NAMALWA (cell line): Measurements from ENCODE around the gene AGPS.
"Not testable (repeated sequence)": the region's sequence is repeated elsewhere in the genome, so short reads cannot be mapped to it uniquely, and the experiment has no call there.

Experiments
- DNase-seq: peaks from one replicate; pipeline ENCODE4 v3.0.0-alpha.2; 2015; ENCODE audit warnings: low spot score

AGPS gene

DNA sequence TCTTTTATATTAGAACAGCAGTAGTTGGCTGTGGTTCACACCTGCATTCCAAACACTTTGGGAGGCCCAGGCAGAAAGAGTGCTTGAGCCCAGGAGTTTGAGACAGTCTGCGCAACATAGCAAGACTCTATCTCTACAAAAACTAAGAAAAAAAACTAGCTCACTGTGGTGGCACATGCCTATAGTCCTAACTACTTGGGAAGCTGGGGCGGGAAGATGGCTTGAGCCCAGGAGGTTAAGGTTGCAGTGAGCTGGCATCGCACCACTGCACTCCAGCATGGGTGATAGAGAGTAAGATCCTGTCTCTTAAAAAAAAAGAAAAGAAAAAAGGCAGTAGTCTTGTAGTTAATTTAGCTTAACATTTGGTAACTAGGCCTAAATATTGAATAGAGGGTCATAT, 136.6 kb downstream of the AGPS start:
- DNase-seq = no peak

DNA sequence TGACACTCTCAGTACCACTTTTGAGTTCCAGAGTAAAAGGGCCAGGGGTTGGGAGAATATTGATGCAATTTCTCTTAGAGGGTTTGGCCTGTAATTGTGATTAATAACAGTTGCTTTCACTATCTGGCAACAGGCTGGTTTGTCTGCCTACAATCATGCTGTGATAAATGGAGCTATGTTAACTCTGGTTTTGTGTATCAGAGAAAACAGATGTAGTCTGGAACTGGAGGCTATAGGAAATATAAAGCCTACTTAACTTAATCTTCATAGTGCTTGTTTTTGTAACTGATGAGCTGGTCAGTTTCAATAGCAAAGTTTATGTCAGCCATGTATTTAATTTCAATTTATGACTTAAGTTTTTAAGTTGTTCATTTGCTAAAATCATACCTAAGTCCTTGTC, 138.0 kb downstream of the AGPS start:
- no peak for DNase-seq

DNA sequence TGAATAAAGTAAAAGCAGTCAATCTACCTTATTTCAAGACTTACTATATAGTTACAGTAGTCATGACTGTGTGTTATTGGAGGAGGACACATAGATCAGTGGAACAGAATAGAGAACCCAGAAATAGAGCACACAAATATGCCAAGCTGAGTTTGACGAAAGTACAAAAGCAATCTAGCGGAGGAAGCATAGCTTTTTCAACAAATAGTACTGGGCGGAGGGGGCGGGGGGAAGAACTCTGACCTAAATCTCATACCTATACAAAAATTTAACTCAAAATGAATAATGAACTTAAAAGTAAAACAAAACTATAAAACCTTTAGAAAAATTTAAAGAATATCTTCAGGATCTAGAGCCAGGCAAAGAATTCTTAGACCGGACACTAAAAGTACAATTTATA, 139.1 kb downstream of the AGPS start:
- no peak for DNase-seq

DNA sequence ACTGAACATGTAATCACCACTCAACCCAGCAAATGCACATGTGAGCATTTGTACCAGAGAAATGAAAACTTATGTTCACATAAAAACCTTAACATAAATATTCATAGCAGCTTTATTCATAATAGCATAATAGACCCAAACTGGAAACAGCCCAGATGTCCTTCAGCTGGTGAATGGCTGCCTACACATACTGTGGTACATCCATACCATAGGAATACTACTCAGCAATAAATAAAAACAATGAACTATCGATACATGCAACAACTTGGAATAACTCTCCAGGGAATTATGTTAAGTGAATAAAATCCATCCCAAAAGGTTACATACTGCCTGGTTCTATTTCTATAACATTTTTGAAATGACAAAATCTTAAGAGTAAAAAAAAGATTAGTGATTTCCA, 140.0 kb downstream of the AGPS start:
- no peak for DNase-seq

DNA sequence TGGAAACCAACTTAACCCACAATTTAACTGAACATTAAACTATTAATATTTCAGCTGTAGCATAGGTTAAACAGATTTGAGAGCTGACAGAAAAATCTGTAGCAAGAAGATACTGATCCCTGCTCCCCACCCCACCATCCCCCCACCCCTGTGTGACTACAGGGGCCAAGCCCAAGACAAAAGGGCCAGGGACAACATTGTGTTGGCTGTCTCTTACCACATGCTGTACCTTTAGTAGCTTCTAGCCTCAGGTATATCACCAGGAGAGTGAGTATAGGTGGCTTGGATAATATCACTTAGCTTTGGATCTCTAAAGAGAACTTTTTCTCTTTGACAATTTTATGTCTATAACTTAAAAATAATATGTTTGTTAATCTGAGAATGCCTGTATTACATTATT, 140.7 kb downstream of the AGPS start:
- DNase-seq = no peak

DNA sequence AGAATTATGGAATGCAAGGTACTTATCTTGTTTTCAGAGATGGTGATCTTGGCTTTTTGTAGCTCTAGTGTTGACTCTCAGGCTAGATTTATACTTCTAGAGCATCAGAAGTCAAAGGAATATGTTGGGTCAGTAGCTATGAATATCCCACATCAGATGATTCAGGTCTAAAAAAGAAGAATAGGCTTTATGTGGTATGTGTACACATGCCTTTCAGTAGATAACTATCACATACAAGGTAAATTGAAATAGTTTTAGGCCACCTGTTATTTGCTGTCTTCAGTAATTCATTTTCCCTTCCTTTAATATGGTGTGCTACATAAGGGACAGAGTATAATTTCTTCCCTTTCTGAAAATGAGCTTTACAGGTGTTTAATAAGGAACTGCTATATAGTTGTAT, 142.4 kb downstream of the AGPS start:
- DNase-seq = no peak

DNA sequence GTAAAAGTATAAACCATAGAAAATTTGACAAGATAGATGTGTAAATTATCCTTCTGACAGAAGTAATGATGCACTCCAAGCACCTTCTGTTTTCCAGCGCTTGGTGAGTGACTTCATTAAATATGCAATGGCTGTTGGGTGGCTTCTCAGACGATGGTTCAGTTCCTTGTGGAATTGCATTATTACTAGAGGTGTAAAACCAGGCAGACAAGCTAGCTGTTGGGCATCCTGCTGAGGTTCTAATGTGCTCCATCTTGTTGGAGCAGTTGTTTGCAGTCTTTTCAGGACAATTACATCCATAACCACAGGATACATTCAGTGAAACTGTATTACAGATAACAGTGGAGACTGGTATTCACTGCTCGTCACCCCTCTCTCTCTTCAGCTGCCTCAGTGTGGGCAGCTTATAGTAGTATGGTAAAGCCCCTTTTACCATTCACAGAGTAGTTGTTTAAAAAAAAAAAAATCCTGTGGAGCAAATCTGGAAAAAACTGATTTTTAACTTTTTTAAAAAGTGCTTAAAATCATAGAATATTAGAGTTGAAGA, 143.5 kb downstream of the AGPS start:
- DNase-seq = no peak

DNA sequence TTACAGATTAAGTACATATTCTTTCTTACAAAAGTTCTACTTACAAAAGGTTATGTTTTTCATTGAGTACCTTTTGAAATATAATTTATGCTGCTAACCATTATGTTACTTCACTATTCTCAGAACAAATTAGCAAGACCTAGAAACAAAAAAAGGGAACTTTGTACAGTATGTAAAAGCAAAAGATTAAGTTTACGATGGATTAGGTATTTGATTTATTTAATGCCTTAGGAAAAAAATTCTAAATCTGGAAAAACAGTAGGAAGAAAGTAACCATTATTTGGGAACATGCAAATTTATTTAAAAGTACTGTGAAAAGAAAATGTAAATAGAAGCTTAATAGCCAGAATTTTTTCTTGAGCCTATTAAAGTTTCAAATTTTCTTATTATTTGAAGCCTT, 144.6 kb downstream of the AGPS start:
- no peak for DNase-seq

DNA sequence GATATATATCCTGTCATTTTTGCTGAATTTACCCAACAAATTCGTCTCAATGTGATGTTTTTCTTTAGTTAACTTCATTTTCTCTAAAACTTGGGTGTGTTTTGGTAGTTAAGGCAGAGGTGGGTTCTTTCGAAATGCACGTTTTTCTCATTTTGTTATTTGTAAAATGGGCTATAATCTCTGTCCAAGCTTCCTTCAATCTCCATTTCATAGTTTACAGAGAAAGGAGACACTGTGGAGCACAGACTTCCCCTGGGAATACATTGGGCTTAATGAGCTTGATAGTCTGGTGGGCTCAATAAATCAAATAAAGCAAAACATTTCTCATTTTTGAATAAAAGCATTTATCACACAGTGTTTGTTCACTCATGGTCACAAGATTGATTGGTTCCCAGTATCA, 145.1 kb downstream of the AGPS start:
- no peak for DNase-seq

DNA sequence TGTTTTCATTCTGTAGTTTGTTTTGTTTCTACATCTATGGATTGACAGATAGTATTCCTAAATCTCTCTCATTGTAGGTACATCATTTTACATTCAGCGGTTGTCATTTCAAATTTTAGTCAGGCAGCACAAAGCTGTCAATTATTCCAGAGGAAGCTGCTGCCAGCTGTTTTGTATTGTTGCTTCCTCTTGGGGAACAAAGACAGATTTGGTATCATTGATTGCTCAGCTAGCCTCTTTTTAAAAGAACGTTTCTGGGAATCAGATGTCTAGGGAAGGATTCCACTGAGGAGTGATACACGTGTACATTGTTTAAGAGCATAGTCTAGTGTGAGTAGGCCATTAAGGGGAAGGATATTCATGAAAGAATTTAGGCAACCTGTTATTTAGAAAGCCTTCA, 145.8 kb downstream of the AGPS start:
- no peak for DNase-seq

DNA sequence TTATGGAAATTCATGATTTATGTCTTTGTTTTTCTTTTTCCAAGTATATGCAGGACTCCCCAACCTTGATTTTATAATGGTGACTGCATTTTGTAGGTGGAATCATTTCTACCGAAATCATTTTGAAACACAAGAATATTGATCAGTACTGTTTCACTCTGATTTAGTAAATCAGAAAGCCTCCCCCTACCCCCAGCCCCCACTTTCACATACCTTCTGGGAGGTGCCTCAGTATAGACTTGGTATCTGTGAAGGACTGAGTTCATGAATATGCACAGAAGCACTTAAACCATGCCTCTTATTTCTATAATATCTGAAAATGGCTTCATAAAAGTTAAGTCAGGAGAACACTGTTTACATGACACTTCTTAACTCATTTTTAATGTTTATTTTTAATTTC, 147.7 kb downstream of the AGPS start:
- no peak for DNase-seq

DNA sequence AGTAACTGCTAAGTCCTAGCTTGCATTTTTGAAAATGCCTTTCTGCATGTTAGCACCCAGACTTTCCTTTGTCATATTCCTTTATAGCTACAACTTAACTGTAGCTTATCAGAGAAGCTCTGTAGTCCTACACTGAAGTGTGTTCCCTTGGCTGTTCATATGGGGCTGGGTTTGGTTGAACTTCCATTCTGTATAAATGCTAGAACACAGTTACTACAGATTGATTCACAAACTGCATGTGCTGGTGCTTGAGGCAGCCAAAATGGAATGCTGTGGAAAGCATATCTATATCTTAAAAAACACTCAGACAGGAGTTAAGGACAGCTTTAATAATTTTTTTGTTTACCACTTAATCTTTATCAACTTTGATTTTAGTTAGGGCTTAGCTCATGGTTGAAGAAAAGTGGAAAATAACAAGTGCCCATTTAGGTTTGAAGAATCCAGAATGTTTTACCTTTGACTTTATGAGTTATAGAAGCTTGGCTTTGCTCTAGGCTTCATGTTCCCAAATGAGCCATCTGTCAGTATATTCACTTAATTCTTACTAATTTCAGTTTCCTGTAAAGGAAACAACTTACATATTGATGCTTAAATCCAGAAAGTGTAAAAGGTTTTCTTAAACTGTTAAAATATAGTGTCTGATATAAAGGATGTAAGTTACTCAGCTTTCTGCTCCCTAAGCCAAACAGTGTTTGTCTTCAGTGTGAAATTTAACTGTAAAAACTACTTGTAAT, 148.9 kb downstream of the AGPS start:
- DNase-seq = no peak

DNA sequence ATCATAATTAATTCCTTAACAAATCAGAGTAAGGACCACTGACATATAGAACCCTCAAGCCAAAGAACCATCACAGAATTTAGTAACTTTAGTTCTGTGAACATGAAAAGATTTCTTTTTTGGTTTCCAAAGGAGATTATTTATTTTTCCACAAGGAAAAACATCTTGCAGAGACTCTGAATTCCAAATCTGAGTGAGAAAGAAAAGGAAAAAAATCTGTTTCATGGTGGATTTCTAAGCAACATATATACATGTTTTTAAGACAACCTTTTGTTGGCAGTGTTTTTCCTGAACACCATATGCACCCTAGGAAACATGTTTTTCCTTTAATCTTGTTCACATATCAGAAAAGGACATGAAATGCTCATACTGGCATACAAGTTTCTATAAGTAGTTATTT, 149.8 kb downstream of the AGPS start:
- no peak for DNase-seq

DNA sequence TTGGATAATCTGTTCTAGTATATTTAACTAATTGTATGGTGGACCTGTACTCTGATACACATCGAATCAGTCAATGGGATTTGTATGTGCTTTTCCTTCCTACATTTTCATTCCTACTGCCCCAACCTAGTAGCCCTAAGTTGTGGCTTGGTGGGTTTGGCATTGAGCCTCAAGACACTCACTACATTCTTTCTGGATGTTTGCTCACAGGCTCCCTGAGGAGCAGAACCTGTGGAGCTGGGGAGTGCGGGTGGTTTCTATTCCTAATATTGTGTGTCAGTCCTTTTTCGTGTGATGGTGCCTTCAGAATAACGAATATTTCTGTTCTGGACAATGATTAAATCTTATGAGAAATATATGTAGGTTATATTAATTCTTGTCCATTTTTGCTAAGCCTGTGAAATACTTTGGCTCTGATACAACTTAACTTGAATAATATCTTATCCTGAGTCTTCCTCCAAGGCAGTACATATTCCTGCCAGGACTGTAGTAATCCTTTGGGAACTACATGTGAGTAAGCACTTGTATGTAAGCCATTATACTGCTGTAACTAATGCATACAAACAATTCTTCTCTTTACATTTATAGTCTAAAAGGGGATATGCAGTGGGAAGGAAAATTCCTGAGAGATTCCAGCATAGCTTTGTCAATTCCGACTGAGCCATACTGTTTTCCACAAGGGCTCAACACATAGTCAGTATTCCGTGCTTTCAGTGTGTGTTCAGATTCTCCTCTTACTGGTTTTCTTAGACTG, 150.6 kb downstream of the AGPS start:
- DNase-seq = no peak

DNA sequence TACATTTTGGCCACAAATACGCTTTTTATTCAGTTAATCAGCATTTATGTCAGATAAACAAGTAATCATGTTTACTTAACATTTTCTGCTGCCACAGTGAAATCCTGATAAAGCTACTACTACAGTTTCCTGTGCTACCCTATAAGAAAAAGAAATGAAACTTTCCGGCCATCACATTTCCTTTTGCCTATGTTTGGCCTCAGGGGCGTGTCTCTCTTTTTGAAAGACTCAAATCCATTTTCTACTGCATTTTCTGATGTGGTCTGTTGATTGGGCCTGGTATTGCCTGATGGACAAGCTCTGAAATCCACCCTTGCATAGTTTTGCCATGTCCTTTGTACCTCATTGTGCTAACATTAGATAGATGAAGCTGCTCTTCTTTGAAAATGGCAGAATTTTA, 152.6 kb downstream of the AGPS start:
- no peak for DNase-seq

DNA sequence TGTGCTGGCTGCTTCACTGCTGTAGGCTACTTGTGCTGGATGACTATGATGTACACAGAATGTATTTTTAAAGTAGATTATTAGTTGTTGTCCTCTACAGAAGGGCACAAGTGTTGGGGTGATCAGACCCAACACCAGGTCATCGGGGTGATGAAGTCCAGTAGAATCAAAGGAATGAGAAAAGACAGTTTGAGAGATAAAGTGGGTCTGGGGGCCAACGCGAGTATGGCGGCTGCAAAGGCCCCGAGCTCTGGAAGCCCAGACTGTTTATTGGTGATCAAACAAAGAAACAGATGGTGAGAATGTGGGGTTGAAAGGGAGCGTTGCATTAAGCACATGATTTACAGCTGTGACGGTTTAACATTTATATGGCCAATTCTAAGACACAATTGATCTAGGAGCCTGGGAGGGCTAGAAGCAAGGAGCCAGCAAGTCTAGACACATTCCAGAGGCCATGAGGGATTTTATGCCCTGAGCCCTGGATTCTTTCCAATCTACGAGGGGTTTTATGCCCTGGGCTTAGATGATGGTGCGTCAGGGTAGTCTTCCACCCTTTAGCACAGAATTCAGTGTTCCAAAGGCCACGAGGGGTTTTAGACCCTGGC, 153.5 kb downstream of the AGPS start:
- DNase-seq = no peak

DNA sequence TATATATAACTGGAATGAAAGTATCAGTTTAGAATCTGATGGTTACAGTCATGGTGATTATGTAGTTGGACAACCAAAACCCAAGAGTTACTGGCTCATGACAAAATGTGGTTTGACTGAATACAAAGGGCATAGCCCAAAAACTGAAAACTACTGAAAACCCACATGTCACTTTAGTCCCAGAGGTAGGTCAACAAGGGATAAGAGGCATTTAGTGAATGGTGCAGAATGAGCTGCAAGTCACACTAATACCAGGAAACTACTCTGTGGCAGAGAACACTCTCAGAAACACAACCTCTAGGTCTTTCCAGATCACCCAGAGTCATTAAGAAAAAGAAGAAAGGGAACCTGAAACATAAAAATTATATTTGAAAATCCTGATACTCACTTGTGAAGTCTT, 154.5 kb downstream of the AGPS start:
- DNase-seq = no peak

DNA sequence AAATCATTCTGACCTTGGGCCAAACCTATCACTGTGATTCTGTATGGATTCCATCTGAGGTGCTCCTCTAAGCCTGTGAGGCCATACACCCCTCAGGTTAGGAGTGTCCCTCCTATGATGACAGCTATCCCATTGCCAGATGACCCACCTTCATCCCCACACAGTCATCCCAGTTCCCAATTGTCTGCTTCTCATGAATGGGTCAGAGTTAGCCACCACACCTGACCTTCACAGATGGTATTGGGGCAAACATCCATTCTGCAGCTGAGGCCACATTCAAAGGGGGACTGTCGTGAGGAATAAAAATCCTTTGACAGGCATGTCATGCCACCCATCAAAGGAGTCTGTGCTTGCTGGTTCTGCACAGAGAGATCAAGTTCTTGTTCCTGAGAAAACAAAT, 155.2 kb downstream of the AGPS start:
- DNase-seq = no peak

DNA sequence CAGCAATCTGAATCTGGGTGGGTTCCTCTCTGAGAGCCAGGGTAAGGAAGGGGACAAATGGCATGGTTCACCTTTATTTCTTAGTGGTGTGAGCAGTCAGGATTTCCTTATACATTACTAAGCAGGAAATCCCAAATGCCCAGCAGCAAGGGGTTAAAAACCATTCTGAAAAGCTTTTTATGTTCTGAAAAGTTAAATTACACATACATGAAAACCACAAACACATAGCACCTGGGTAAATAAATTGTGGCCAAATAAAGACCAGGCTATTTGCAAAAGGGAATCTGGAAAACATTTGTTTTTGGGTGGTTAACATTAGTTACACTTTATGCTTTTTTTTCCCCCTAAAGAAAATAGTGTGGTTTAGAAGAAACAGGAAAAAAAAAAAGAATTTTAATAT, 156.1 kb downstream of the AGPS start:
- no peak for DNase-seq

DNA sequence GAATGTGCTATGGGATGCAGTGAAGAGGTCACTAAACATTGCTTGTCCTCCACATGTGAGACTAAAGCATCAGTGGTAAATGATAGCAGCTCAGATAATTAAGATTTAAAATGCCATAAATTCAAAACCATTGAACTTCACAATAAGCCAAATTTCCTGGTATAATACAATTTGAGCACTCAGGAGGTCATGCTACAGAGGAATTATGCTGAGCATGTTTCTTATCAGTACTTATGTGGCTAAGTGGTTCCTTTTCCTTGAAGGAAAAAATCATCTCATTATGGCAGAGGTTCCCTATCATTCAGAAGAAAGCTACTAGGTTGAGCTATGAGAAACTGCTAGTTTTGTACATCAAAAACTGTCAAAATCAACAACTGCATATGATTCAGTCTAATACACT, 156.6 kb downstream of the AGPS start:
- DNase-seq = no peak

DNA sequence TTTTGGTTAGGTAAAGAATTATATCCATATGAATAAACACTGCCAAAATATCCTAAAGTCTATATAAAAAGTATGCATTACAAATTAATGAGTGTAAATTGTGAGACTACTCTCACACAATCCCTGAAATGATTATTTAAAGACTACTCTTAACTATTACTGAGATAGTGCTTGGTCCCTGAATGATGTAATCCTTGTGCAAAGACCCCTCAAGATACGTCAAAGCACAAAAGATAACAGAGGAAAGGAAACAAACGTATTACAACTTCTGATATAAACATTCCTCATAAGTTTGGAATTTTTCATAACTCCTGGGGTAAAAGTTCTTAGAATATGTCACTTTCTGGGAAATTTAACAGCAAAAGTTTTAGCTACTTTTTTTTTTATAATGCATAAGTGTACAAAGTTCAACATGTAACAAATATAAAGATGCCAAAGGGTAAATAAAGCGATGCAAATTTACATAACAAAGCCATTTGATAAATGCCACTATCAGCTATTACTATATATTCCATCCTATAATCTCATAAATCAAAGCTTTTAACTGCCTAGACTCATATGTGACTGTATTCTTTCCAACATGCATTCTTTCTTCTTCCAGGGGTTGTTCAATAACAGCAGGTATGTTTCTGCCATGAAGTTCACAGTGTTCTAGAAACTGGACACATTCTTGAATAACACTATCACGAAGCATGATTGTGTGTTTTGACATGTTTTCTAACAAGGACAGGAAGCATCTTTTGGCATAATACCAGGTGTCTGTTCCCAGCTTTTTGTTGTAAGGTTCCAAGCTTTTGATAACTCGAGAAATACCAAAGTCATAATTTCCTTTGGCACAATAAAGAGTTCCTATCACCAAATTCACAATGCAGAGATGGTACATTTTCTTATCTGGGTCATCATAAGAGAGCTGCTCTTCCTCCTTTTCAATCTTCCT, 158.0 kb downstream of the AGPS start:
- DNase-seq = no peak

DNA sequence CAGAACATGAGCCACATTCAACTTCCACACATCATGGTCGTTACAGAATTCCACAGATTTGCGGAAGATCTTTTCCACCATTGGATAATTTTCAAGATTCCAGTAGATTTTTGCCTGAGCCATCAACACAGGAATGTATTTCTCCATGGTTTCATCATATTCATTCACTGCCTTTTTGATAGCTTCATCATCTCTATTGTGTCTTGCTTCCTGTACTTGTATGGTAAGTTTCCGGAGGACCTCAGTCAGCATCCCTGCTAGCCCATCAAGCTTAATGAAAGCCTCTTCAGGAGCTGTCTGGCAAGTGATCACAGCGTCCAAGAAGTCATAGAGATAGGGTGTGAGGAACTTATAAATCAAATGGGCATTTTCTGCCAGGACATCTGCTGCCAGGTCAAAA, 158.8 kb downstream of the AGPS start:
- not testable (repeated sequence) for DNase-seq
